Mucosa of rectum (tissue), 2 donors: ENCODE results near the gene PTCD2.

Experiments
- H3K27ac ChIP-seq, 2 donors: one replicate each; pipeline ENCODE4 v1.7.0; 2013; ENCODE audit warnings: inconsistent platforms in 2 of 2, low read depth in 2 of 2, low read length in 2 of 2
- H3K27me3 ChIP-seq, 2 donors: one replicate each; pipeline ENCODE4 v1.7.0; 2013; ENCODE audit warnings: low read length in 2 of 2; ENCODE audit not compliant: control insufficient read depth in 2 of 2, insufficient read depth in 2 of 2
- H3K36me3 ChIP-seq, 2 donors: one replicate each; pipeline ENCODE4 v1.7.0; 2013; ENCODE audit warnings: low read length in 2 of 2; ENCODE audit not compliant: control insufficient read depth in 2 of 2, insufficient read depth in 2 of 2
- H3K4me1 ChIP-seq, 2 donors: one replicate each; pipeline ENCODE4 v1.7.0; 2013; ENCODE audit warnings: low read length in 2 of 2, mild to moderate bottlenecking in 1 of 2; ENCODE audit not compliant: control insufficient read depth in 2 of 2, insufficient read depth in 2 of 2
- H3K4me3 ChIP-seq, 2 donors: one replicate each; pipeline ENCODE4 v1.7.0; 2013; ENCODE audit warnings: low read length in 2 of 2
- H3K9ac ChIP-seq, 2 donors: one replicate each; pipeline ENCODE4 v1.7.0; 2013; ENCODE audit warnings: low read length in 2 of 2, low read depth in 1 of 2, mild to moderate bottlenecking in 1 of 2
- H3K9me3 ChIP-seq, 2 donors: one replicate each; pipeline ENCODE4 v1.7.0; 2013; ENCODE audit warnings: low read length in 2 of 2; ENCODE audit not compliant: control insufficient read depth in 2 of 2
- donor health status: healthy.
- donor health status: Normal muscosa, but diverticular disease.

The PTCD2 gene

GRCh38 chr5:72284559-72285423, 35.4 kb upstream of the PTCD2 start:
- Histone ChIP-seq H3K4me1 (no peaks in the 10 kb centered on the region), H3K9me3 (no peaks in the 10 kb centered on the region), H3K27me3 (no peaks in the 10 kb centered on the region), H3K36me3 (no peaks in the 10 kb centered on the region), H3K9ac (no peak overlapping the region), H3K27ac (no peak overlapping the region), H3K4me3 (no peak overlapping the region)

- Histone ChIP-seq H3K9me3 (no peaks in the 10 kb centered on the region), H3K27ac (no peak overlapping the region), H3K36me3 (peaks cover 0 to 3% of the 10 kb centered on the region in 2 donors), H3K27me3 (no peaks in the 10 kb centered on the region), H3K4me3 (no peak overlapping the region), H3K4me1 (no peaks in the 10 kb centered on the region), H3K9ac (no peak overlapping the region)
Measured at GRCh38 chr5:72285424-72285821, 34.8 kb upstream of the PTCD2 start.

- no peaks in the 10 kb centered on the region for H3K4me1 ChIP-seq
- no peak overlapping the region for H3K9ac ChIP-seq
- no peaks in the 10 kb centered on the region for H3K27me3 ChIP-seq
- H3K27ac ChIP-seq = no peak overlapping the region
- no peaks in the 10 kb centered on the region for H3K9me3 ChIP-seq
- H3K36me3 ChIP-seq = peaks cover 0 to 3% of the 10 kb centered on the region in 2 donors
- no peak overlapping the region for H3K4me3 ChIP-seq
Measured at GRCh38 chr5:72286798-72287197, 33.4 kb upstream of the PTCD2 start.

- Histone ChIP-seq H3K9me3 (no peaks in the 10 kb centered on the region), H3K27ac (no peak overlapping the region), H3K27me3 (no peaks in the 10 kb centered on the region), H3K36me3 (peaks cover 0 to 3% of the 10 kb centered on the region in 2 donors), H3K9ac (no peak overlapping the region), H3K4me1 (no peaks in the 10 kb centered on the region), H3K4me3 (no peak overlapping the region)
Measured at GRCh38 chr5:72288924-72289323, 31.2 kb upstream of the PTCD2 start.

- Histone ChIP-seq H3K36me3 (peaks cover 0 to 3% of the 10 kb centered on the region in 2 donors), H3K9me3 (no peaks in the 10 kb centered on the region), H3K4me3 (no peak overlapping the region), H3K27ac (no peak overlapping the region), H3K4me1 (no peaks in the 10 kb centered on the region), H3K27me3 (no peaks in the 10 kb centered on the region), H3K9ac (no peak overlapping the region)
Measured at GRCh38 chr5:72290356-72291133, 29.6 kb upstream of the PTCD2 start.

- no peak overlapping the region for H3K27ac ChIP-seq
- peaks cover 2 to 3% of the 10 kb centered on the region in 2 donors for H3K36me3 ChIP-seq
- no peak overlapping the region for H3K4me3 ChIP-seq
- H3K9me3 ChIP-seq = no peaks in the 10 kb centered on the region
- H3K4me1 ChIP-seq = no peaks in the 10 kb centered on the region
- H3K9ac ChIP-seq = no peak overlapping the region
- H3K27me3 ChIP-seq = no peaks in the 10 kb centered on the region
Measured at GRCh38 chr5:72291601-72292000, 28.6 kb upstream of the PTCD2 start.

- H3K36me3 ChIP-seq = peaks cover 2 to 3% of the 10 kb centered on the region in 2 donors
- no peaks in the 10 kb centered on the region for H3K27me3 ChIP-seq
- no peak overlapping the region for H3K27ac ChIP-seq
- no peaks in the 10 kb centered on the region for H3K4me1 ChIP-seq
- no peak overlapping the region for H3K4me3 ChIP-seq
- H3K9ac ChIP-seq = no peak overlapping the region
- H3K9me3 ChIP-seq = no peaks in the 10 kb centered on the region
Measured at GRCh38 chr5:72292411-72292810, 27.8 kb upstream of the PTCD2 start.

GRCh38 chr5:72293495-72294055, 26.6 kb upstream of the PTCD2 start:
- Histone ChIP-seq H3K27ac (no peak overlapping the region), H3K9ac (no peak overlapping the region), H3K9me3 (no peaks in the 10 kb centered on the region), H3K36me3 (peaks cover 2 to 3% of the 10 kb centered on the region in 2 donors), H3K4me3 (no peak overlapping the region), H3K4me1 (no peaks in the 10 kb centered on the region), H3K27me3 (no peaks in the 10 kb centered on the region)

- no peaks in the 10 kb centered on the region for H3K9me3 ChIP-seq
- no peak overlapping the region for H3K27ac ChIP-seq
- no peaks in the 10 kb centered on the region for H3K27me3 ChIP-seq
- H3K9ac ChIP-seq = no peak overlapping the region
- H3K36me3 ChIP-seq = peaks cover 2 to 3% of the 10 kb centered on the region in 2 donors
- H3K4me1 ChIP-seq = no peaks in the 10 kb centered on the region
- H3K4me3 ChIP-seq = no peak overlapping the region
Measured at GRCh38 chr5:72294473-72294872, 25.7 kb upstream of the PTCD2 start.

GRCh38 chr5:72295539-72295938, 24.6 kb upstream of the PTCD2 start:
- Histone ChIP-seq H3K27ac (no peak overlapping the region), H3K36me3 (peaks cover 0 to 2% of the 10 kb centered on the region in 2 donors), H3K4me1 (no peaks in the 10 kb centered on the region), H3K9ac (no peak overlapping the region), H3K9me3 (no peaks in the 10 kb centered on the region), H3K27me3 (no peaks in the 10 kb centered on the region), H3K4me3 (no peak overlapping the region)
